Measurements from ENCODE around the gene PFDN6. TPM values are rescaled to one million over a fixed set of nuclear protein-coding genes. Genes with fewer than 3 reads are reported as not detected.
"Not testable (repeated sequence)": the region's sequence is repeated elsewhere in the genome, so short reads cannot be mapped to it uniquely, and the experiment has no call there.

Gene PFDN6
- total and polyA plus RNA-seq, 7 donors: 57.2 to 296 (median 87.6) TPM

DNA sequence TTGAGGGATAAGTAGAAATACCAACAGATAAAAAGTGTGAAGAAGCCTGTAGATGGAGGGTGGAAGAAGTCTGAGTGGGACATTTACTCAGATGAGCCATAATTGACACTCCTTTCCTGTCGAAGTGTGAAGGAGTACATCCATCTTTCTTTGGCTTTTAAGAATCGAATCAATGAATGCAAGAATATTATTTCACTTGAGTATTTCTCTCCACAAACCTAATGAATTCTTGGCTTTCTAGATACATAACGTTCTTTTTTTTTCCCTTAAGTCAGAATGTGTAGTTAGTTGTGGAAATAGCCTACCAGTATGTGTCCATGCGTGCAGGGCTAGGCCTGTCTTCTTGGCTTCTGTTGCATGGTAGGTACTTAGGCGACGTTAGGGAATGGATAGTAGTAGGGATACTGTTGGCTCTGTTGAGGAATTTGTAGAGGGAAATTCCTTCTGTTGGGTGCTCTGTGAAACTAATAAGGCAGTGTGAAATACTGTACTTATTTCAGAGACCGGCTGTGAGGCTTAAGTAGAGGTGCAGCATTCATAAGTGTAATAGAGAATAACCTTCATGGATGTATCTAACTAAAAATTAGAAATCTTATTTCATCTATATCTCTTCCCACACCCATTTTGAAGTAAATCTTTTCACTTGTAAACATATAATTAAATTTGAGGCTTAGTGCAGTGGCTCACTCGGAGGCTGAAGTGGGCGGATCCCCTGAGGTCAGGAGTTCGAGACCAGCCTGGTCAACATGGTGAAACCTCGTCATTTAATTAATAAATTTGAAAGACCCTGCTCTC, 16.1 kb upstream of the PFDN6 start:
- no peak for DNase-seq
- peaks cover 50% of the 10 kb centered on the region for H3K4me1 ChIP-seq
- H3K27ac ChIP-seq: no peak overlapping the region
- intact Hi-C loops (cut with DNase I): loop anchor here in 1 of 2 donors (2.0 to 10.0 kb wide), 2 partner anchors 15 to 131 kb away; partner anchors contain the start of genes PFDN6 and WDR46
- H3K9me3 ChIP-seq: no peaks in the 10 kb centered on the region
- H3K36me3 ChIP-seq (ENCODE audit: insufficient read depth in 1 of 2, low read depth in 1 of 2): peaks cover 6 to 57% of the 10 kb centered on the region in 2 donors
- TF ChIP-seq, protein P1, sequence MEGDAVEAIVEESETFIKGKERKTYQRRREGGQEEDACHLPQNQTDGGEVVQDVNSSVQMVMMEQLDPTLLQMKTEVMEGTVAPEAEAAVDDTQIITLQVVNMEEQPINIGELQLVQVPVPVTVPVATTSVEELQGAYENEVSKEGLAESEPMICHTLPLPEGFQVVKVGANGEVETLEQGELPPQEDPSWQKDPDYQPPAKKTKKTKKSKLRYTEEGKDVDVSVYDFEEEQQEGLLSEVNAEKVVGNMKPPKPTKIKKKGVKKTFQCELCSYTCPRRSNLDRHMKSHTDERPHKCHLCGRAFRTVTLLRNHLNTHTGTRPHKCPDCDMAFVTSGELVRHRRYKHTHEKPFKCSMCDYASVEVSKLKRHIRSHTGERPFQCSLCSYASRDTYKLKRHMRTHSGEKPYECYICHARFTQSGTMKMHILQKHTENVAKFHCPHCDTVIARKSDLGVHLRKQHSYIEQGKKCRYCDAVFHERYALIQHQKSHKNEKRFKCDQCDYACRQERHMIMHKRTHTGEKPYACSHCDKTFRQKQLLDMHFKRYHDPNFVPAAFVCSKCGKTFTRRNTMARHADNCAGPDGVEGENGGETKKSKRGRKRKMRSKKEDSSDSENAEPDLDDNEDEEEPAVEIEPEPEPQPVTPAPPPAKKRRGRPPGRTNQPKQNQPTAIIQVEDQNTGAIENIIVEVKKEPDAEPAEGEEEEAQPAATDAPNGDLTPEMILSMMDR (IDR thresholded peaks at IDR 0.05): no peak
- WGBS, 3 donors: 56 to 67% (median 57%) methylated on average over 11 of the region's 11 CpGs
- no peak for ATAC-seq
- no peaks in the 10 kb centered on the region for H3K27me3 ChIP-seq (ENCODE audit: insufficient read depth in 3 of 3, low read length in 2 of 3)
- peak overlapping the region; percentile 81 for H3K4me3 ChIP-seq

DNA sequence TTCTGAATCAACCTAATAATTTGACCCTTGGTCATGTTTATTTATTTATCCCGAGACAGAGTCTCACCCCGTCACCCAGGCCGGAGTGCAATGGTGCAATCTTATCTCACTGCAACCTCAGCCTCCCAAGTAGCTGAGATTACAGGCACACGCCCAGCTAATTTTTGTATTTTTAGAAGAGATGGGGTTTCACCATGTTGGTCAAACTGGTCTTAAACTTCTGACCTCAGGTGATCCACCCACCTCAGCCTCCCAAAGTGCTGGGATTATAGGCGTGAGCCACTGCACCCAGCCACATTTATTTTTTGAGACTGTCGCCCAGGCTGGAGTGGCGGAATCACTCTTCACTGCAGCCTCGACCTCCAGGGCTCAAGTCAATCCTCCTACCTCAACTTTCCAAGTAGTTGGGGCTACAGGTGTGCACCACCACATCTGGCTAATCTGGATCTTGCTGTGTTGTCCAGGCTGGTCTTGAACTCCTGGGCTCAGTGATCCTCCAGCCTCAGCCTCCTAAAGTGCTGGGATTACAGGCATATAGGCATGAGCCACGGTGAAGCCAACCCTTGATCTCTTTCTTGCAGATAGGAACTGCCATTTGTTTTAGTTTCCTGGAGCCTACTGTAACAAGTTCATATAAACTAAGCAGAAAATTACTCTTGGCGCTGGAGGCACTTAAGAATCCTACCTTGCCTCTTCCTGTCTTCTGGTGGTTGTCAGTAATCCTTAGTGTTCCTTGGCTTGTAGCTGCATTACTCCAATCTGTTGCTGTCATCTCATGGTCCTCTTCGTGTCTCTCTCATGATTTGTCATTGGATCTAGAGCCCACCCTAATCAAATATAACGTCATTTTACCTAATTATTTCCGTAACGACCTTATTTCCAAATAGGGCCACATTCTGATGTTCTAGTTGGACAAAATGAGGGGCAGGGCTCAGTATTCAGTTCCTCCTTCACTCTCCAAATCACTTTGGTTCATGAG, 15.2 kb upstream of the PFDN6 start:
- intact Hi-C loops (cut with DNase I): loop anchor here in 1 of 2 donors (2.0 to 10.0 kb wide), 2 partner anchors 15 to 131 kb away; partner anchors contain the start of genes PFDN6 and WDR46
- WGBS, 3 donors: 61 to 70% (median 66%) methylated on average over 14 of the region's 14 CpGs

DNA sequence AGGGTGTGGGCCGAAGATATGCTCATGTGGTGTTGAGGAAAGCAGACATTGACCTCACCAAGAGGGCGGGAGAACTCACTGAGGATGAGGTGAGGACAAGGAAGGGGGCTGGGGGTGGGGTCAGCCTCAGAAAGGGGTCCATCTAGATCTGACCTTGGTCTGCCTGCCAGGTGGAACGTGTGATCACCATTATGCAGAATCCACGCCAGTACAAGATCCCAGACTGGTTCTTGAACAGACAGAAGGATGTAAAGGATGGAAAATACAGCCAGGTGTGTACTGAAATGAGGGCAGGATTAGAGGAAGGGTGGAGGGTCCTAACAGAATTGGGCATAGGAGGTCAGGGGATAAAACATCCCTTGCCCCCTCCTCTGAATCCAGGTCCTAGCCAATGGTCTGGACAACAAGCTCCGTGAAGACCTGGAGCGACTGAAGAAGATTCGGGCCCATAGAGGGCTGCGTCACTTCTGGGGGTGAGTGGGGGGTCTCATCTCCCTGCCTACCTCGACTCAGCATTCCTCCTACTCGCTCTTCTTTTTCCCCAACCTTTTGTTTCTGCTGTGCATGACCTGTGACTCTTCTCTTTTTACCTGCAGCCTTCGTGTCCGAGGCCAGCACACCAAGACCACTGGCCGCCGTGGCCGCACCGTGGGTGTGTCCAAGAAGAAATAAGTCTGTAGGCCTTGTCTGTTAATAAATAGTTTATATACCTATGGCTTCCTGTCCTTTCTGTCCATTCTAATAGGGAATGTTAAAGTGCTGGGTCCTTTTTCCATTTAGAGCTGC, 13.4 kb upstream of the PFDN6 start:
- WGBS, 3 donors: 79 to 81% (median 79%) methylated on average over 16 of the region's 16 CpGs
- Histone ChIP-seq H3K4me1 (peaks cover 40% of the 10 kb centered on the region), H3K36me3 (ENCODE audit: insufficient read depth in 1 of 2, low read depth in 1 of 2) (peaks cover 6 to 65% of the 10 kb centered on the region in 2 donors), H3K4me3 (peak overlapping the region; percentile 68)
- not testable (repeated sequence) for H3K9me3 ChIP-seq; H3K27ac ChIP-seq; ATAC-seq; H3K27me3 ChIP-seq (ENCODE audit: insufficient read depth in 3 of 3, low read length in 2 of 3); DNase-seq
- intact Hi-C loops (cut with DNase I): loop anchor here in 1 of 2 donors (5.0 to 10.0 kb wide), 2 partner anchors 36 to 129 kb away; partner anchors contain the start of gene TAPBP

More for the DNA sequence above, 15.2 kb upstream of the PFDN6 start:
- peaks cover 50% of the 10 kb centered on the region for H3K4me1 ChIP-seq
- TF ChIP-seq, protein P1 (IDR thresholded peaks at IDR 0.05): no peak
- H3K9me3 ChIP-seq: no peaks in the 10 kb centered on the region
- no peak overlapping the region for H3K27ac ChIP-seq
- peak overlapping the region; percentile 2 for H3K4me3 ChIP-seq
- DNase-seq: no peak
- no peak for ATAC-seq
- peaks cover 6 to 57% of the 10 kb centered on the region in 2 donors for H3K36me3 ChIP-seq (ENCODE audit: insufficient read depth in 1 of 2, low read depth in 1 of 2)
- H3K27me3 ChIP-seq (ENCODE audit: insufficient read depth in 3 of 3, low read length in 2 of 3): no peaks in the 10 kb centered on the region

DNA sequence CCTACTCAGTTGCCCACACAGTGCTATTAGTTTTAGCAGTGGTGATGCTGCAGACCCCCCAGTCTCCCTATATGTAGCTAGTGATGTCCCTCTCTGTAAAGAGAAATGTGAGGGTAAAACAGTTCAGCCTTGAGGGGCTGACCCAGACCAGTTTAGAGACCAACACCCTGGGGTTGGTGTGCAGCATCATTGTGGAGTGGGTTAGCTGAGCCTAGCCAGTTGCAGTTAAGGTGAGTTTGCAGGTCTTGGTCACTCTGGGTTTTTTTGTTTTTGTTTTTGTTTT, 12.9 kb upstream of the PFDN6 start:
- intact Hi-C loops (cut with DNase I): loop anchor here in 1 of 2 donors (5.0 to 10.0 kb wide), 2 partner anchors 36 to 128 kb away; partner anchors contain the start of gene TAPBP
- DNase-seq (no peak), ATAC-seq (no peak)
- no peaks in the 10 kb centered on the region for H3K27me3 ChIP-seq (ENCODE audit: insufficient read depth in 3 of 3, low read length in 2 of 3)
- no peaks in the 10 kb centered on the region for H3K9me3 ChIP-seq
- peak overlapping the region; percentile 78 for H3K27ac ChIP-seq
- peak overlapping the region; percentile 68 for H3K4me3 ChIP-seq
- peaks cover 39% of the 10 kb centered on the region for H3K4me1 ChIP-seq
- H3K36me3 ChIP-seq (ENCODE audit: insufficient read depth in 1 of 2, low read depth in 1 of 2): peaks cover 6 to 70% of the 10 kb centered on the region in 2 donors
- TF ChIP-seq, protein P1 (IDR thresholded peaks at IDR 0.05): no peak

All from psoas muscle (tissue), 8 donors.